Islet precursor cell (in vitro differentiated cells): ENCODE results near the gene JAKMIP1.
A peak's percentile ranks its signal among the peaks of the same experiment; 100 is the strongest.

Experiments
- DNase-seq: peaks from one replicate; pipeline ENCODE4 v3.0.0-alpha.2; 2018

JAKMIP1 gene

DNA sequence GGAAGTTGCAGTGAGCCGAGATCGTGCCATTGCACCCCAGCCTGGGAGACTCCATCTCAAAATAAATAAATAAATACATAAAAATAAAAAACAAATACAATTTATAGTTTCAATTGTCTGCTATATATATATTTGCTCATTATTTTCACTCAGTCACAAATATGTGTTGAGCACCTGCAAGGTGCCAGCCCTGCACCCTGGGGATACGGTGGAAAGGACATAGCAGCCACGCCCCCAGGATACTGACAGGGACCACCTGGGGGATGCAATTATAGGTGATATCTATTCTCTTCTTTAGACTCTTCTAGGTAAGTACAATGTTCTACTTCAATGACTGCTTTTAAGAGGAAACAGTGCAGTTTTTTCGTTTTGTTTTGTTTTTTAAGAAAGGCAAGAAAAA, 85.0 kb downstream of the JAKMIP1 start:
- peak; percentile 7 for DNase-seq

DNA sequence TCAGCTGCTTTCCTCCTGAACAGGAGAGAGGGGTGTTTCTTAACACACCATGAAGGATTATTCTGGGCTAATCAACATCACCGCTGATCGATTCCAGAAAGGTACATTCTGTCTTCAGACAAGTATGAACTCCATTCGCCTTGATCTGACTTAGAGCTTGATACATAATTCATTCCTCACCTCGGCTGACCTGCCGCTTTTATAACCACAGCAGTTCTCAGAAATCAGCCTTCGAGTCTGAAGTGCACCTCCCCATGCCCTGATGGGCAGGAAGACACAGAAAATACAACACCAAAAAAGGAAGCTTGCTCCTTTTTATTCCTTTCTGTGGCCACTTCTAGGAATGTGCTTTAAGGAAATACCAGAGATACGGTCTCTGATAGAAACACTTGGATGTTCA, 85.7 kb downstream of the JAKMIP1 start:
- peak; percentile 10 for DNase-seq

DNA sequence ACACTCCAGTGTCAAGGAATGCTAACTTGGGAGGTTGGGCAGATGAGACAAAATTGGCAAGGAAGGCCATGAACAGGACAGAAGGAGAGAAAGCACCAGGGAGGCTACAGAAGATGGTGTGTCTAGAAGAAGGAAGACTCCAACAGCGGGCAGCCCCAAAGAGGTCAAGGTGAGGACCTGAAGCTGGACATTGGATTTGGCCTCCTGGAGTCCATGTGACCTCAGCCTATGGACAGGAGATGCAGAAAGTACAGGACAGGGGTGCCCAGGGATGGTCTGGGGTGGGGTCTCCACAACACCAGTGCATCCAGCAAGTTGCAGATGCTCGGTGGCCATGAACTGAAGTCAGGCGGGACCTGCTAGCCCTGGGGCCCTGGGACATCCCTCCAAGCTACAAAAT, 86.2 kb downstream of the JAKMIP1 start:
- DNase-seq, result peak; percentile 44

DNA sequence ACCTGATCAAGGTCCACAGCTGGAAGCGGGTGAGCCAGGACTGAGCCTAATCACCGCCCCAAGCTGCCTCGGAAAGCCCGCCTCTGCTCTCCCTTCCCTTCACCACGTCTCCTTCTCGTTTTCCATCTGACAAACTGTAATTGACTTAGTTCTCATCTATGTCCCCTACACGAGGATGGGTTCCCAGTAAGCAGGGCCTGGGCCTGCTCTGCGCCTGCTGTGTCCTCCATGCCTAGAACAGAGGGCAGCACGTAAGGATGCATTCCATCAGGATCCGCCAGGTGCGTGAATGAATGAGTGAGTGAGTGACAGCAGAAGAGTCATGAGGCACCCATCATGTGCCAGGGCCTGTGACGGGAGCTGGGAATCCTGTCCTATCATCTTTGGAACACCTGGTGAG, 86.7 kb downstream of the JAKMIP1 start:
- peak; percentile 27 for DNase-seq

DNA sequence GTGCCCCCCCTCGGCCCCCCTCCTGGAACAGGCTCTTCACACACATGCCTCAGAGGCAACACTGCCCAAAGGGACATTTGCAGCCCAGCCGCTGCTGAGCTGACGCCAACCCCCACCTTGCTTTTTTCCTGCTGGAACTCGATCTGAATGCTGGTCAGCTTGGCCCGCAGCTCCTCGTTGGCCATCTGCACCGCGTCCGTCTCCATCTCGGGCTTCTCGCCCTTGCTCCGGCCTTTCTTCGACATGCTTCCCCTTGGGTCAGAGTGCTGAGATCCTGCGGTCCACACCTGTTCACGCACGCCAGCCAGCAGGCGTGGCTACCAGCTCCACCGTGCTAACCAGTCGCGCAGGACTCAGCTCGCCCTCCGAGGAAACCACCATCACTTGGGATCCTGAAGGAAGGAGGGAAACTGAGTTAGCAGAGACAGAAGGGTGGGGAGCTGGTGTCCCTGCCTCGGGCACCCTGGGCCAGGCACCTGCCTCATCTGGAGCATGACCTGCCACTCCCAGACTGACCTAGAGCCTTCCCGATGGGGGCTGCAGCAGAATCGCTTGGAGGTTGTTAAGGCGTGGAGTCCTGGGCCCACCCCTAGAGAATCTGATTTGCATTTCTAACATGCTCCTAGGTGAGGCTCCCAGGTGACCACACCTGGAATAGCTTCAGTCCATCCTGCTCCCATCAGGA, 87.6 kb downstream of the JAKMIP1 start:
- DNase-seq, result peak; percentile 35

DNA sequence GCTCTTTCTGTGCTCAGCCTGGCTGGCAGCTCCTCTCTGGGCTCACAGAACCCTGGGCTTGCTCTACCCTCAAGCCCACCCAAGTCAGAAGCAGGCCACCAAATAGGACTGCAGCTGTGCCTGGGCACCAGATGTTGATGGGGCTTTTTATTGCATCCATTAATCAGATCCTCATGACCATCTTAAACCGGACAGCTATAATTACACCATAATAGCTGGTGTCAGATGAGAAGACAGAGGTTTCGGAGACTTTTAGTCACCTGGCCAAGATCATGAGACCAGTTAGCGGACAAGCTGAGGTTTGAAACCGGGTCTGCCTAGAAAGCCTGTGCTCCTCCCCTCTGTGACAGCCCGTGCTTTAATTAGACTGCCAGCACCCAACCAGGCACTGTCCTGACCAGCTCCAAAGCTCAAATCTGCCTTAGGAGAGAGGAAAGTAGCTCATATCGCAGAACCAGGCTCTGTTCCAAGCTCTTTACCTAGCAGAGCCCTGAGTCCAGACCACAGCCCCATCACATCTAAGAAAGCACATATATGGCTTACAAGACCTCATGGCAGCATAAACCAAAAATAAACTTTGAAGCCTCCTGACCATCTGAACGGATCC, 88.9 kb downstream of the JAKMIP1 start:
- DNase-seq, result peak; percentile 32

DNA sequence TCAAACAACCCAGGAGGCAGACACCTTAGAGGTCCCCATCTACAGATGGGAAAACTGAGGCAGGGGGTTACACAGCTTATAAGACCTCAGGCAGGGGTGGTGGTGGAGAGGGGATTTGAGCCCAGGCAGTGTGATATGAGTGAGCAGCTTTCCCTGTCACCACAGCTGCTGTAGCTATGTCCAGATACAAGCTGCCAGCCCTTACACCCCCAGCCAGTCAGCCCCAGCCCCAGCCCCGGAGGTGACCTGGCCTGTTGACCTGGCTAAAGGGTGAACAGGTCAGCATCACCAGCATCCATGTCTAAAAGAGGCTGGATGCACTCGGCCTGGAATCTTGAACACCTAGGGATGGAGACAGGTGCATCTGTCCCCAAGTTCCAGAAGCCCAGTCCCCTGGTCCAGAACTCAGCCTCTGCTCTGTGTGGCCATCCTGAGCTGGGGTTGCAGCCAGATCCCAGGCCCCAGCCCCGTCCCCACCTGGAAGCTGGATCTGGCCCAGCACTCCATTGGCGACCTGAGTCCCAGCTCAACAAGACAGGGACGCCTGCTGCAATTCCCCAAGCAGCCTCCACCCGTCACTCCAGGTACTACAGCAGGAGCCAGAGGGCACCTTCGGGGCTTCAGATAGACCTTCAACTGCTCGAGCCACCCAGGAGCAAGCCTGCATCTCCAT, 89.5 kb downstream of the JAKMIP1 start:
- DNase-seq, result peak; percentile 39

DNA sequence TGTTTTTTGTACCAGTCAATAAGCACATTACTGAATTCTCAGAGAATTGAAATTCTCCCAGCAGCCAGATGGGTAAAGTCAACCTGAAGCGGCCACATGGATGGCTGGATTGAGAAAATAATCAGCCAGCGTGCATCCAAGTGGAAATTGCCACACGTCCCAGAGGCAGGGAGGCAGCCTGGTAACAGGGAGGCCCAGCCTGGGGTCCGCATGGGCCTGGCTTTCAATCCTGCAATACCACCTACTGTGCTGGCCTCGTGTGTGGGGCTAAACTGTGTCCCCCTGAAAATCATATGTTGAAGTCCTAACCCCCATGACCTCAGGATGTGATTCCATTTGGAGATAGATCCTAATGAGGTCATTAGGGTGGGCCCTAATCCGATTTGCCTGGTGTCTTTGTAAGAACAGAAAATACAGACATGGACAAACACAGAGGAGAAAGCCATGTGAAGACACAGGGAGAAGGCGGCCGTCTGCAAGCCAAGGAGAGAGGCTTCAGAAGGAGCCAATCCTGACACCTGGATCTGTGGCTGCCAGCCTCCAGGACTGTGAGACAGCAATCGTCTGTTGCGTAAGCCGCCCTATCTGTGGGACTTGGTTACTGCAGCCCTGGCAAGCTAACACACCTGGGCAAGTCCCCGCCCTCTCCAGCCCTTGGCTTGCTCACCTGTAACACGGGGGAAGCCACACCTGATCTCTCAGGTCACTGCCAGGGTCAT, 90.3 kb downstream of the JAKMIP1 start:
- DNase-seq, result peak; percentile 81

DNA sequence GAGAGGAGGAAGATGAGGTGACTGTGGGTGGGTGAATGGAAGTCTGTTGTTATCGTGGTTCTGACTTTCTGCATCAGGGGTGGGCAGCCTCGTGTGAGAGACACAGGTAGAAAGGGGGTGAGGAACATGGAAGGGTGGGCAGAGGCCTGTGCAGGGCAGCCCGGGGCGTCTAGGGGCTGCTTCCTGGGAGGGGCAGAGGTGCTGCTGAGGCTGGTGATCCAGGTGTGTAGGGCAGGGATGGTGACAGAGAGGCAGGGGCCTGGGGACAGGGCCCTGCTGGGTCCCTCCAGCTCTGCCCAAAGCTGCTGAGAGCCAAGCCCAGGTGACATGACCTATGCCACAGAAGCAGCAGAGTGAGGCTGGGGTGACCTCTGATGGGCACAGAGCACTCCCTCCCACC, 92.5 kb downstream of the JAKMIP1 start:
- DNase-seq, result peak; percentile 43

DNA sequence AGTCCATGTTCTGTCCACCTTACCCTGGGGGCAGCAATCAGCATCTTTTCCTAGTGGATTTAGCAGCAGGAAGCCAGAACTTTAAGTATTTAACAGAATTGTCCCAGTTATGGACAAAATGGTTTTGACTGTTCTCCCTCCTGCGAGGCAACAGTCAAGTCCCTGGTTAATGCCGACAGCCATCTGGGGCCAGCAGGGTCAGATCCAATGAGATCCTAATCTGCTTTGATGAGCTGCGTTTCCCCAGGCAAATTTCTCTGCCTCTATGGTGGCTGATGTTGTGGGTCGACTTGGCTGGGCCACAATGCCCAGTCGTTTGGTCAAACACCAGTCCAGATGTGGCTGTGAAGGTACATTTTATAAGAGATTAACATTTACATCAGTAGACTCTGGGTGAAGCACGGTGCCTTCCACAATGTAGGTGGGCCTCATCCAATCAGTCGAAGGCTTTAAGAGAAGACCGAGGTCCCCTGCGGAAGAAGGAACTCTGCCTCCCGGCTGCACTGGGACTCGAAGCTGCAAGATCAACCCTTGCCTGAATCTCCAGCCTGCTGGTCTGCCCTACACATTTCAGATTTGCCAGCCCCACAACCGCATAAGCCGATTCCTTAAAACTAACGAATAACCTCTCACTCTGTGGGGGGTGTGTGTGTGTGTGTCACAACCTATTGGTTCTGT, 93.1 kb downstream of the JAKMIP1 start:
- peak; percentile 39 for DNase-seq

DNA sequence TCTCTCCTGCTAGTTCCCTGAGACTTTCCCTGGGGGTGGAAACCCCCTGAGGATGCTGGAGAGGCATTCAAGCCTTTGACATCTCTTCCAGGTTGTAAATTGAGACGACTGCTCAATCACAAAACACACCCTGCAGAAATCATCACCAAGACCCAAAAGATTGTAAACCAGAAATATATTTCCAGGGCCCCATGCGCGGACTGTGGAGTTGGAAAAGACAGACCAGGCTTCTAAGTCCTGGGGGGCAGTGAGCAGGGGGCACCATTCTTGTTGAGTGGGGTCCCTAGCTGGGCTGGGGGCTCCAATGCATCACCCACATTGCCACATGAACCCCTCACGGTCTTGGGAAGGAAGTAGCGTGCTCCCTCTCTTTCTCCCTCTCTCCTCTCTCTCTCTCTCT, 94.2 kb downstream of the JAKMIP1 start:
- DNase-seq, result peak; percentile 20

DNA sequence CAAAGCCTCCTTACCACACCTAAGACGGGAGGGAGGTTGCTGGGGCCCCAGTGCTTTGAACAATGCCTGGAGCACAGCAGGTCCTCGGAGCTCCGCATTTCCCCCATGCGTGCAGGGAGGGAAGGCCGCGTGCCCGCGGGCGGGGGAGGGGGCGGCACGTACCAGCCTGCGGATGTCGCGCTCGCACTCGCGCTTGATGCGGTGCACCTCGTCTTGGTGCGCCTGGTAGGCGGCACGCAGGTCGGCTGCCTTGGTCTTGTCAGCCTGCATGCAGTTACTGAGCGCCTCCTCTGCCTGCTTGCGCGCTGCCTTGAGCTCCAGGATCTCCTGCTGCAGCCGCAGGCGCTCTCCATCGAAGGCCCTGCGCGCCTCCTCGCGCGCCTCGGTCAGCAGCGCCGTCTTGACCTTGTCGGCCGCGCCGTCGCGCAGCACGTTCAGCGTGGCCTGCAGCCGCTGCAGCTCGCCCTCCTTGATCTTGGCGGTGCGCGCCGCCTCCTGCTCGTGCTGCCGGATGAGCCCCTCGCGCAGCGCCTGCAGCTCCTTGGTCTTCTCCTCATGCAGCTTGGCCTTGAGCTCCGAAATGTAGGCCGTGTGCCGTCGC, 94.9 kb downstream of the JAKMIP1 start:
- DNase-seq, result peak; percentile 50

DNA sequence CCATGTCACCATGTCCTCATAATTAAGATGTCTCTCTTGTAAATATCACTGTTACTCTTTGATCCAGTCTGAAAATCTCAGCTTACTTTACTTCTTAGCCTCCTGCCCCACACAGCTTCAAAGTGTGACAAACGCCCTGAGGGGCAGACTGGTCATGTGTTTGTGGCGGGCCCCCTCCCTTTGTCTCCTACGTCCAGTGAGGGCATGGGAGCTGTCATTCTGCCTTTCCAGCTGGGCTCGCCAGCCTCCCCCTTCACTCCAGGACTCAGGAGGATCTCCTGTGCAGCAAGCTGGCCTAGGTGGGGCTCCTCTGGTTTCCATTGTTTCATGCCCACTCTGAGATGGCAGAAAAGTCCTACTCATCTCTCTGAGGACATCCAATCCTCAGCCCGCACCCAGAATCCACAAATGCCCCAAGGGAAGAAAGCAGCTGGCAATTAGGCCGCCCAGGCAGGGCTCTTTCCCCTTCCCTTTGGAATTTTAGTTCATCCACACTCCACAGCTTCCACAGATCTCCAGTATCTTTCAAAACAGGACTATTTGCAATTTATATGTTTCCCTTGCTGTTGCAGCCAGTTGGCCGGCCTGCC, 95.7 kb downstream of the JAKMIP1 start:
- peak; percentile 54 for DNase-seq

DNA sequence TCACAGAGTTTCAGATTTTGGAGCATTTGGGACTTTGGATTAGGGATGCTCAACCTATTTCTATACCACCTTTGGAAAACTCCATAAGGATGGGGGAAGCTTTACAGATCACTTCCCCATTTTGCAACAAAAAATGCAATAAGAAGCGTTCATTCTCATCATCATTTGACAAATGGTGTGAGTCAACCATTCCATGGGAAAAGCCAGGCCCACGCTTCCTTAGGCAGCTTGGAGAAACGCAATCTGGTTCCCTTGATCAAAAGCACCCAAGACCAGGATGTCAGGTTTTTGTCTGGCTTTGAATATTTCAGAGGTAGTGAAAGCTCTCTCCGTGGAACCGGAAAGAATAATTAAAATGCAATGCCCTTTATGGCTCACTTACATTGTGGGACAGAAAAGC, 102.8 kb downstream of the JAKMIP1 start:
- DNase-seq, result no peak

DNA sequence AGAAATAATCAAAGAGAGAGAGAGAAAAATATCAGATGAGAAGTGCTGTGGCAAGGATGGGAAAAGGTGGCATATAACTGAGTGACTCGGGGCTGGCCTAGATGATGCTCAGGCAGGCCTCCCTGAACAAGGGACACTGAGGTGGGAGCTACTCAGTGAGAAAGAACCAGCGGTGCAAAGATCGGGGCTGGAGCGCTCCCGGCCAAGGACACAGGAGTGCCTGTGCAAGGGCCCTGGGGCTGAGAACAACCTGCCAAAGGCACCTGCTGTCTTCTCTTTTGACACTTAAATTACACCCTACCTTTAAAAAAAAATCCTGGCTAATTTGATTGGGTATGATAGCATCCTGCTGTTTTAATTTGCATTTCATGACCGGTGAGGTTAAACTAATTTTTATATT, 104.5 kb downstream of the JAKMIP1 start:
- DNase-seq, result peak; percentile 44

DNA sequence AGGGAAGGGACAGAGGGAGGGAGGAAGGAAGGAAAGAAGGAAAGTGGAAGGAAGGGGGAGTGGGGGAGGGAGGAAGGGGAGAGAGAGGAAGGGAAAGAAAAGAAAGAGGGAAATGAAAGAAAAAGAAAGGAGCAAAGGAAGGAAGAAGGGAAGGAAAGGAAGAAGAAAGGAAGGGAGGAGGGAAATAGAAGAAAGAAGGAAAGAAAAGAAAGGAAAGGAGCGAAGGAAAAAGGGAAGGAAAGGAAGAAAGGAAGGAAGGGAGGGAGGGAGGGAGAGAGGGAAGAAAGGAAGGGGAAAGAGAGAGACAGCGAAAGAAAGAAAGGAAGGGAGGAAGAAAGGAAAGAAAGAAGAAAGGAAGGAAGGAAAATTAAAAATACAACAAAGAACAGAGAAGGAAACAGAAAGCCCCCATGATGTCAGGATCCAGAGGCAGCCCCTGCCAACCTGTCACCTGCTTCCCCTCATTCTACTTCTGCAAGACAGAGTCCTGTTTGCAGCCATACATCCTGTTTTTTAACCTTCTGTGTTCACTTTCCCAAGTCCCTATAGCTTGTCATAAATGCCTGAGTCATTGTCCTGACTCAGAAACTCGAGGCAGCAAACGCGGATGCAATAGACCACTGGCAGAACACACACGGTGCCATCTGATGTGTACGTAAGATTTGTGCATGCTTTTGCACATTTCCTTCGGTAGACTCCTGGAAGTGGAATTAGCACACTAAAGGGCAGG, 105.2 kb downstream of the JAKMIP1 start:
- DNase-seq, result peak; percentile 51

DNA sequence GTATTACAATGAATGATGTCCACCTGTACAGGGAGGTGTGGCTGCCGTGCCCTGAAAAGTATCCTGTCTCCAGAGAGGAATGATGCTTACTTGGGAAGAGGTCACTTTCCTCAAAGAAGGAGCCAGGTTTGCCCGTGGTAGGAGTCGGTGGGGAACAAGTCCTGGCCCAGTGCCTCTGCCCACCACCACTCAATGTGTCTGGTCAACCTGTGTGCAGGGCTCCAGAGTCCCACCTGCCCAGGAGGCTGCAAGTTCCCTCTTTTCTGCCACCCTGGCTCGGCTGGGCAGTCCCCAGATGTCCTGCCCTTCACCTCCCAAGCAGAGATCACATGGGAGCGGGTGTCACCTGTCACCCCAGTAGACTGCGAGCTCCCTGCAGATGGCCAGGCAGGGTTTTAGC, 106.7 kb downstream of the JAKMIP1 start:
- DNase-seq, result peak; percentile 32

DNA sequence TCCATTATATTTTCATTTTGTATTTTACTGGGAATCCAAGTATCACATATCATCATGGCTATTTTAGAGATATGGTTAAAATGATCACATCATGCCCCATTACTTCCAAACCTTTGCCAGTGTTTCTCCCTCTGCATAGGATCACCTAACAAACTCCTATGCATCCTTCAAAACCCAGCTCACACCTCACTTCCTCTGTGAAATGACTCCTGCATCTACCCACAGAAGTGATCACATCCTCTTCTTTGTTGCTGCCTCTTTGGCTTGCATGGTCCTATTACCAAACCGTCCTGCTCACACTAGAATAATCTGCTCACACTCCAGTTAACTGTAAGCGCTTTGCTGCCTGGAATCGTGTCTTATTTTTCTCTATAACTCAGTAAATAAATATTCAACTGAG, 107.4 kb downstream of the JAKMIP1 start:
- peak; percentile 12 for DNase-seq

DNA sequence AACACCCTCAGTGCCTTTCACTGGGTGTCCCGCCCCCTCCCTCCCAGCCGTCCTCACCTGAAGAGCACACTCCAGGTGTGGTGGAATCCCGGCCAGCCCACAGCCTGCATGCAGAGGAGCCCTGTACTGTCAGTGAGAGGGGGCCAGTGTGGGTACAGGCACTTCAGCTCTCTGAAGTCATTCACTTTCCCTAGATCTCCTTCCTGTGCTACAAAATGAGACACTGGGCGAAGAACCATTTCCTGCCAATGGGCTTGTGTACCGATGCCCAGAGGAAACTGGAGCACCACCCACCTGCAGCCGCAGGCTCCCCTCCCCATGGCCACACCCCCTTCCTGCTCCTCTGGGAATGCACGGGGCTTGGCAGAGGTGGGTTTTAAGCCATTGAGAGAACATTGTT, 108.2 kb downstream of the JAKMIP1 start:
- DNase-seq, result peak; percentile 41

DNA sequence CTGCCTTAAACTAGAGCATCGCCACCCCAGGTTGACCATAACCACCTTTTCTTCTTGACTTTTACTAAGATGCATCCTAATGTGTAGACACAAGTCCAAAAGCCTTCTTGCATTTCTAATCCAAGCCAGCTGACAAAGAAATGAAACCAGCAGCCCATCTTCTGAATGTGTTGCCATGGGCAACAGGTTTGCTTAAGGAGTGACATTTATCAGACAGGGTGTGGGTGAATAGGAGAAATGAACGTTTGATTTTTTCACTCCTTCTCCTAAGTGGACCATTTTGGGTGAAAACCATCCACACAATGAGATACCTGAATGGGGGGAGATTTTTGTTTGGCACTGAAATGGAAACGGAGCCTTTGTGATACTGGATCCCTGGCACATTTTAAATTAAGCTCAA, 109.4 kb downstream of the JAKMIP1 start:
- DNase-seq, result no peak

DNA sequence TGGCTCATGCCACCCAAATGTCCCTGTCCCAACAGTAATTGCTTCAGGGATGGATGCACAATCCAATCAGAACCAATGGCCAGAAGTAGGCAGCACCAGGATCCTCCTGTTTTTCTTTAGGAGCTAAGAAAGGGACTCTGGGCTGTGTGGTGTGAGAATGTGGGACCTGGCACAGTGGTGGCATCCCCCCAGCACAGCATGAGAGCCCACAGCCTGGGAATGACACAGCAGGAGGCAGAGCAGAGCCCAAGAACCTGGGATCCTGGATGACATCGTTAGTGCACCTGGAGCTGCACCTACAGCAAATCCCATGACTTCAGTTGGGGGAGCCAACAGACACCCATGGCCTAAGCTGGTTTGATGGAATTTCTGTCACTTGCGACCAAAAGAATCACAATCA, 111.4 kb downstream of the JAKMIP1 start:
- DNase-seq, result peak; percentile 46
